ENCODE measurements around the gene PCDHA4.

PCDHA4 gene

GRCh38 chr5:140800816-140801493 is 5.9 kb upstream of the PCDHA4 start, which contains the start of gene PCDHA3:
Gene PCDHA3 (plus strand): TSS chr5:140801057.
- no peak for TF ChIP-seq POLR2AphosphoS5 (IDR thresholded peaks at IDR 0.05; ENCODE audit: low read depth, low read length)
- TF ChIP-seq SIN3A (IDR thresholded peaks at IDR 0.05; ENCODE audit: borderline replicate concordance, insufficient read depth, low read length), result no peak
- no peak for TF ChIP-seq FOXP2 (optimal IDR thresholded peaks at IDR 0.05; ENCODE audit: borderline replicate concordance, extremely low read depth, extremely low read length, insufficient read depth)
- TF ChIP-seq REST (IDR thresholded peaks at IDR 0.05; ENCODE audit: insufficient read depth in 1 of 2, low read depth in 2 of 2, low read length in 2 of 2), result no peak
- TF ChIP-seq TAF1 (IDR thresholded peaks at IDR 0.05; ENCODE audit: borderline replicate concordance, insufficient read depth, low read length), result no peak

DNA sequence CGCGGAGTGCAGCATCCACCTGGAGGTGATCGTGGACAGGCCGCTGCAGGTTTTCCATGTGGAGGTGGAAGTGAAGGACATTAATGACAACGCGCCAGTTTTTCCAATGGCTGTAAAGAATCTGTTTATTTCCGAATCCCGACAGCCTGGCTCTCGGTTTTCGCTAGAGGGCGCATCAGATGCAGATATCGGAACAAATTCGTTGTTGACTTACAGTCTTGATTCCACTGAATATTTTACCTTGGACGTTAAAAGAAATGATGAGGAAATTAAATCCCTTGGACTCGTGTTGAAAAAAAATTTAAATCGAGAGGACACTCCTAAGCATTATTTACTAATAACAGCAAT is 5.4 kb upstream of the PCDHA4 start:
- TF ChIP-seq REST (IDR thresholded peaks at IDR 0.05; ENCODE audit: insufficient read depth in 1 of 2, low read depth in 2 of 2, low read length in 2 of 2), result no peak
- no peak for TF ChIP-seq TAF1 (IDR thresholded peaks at IDR 0.05; ENCODE audit: borderline replicate concordance, insufficient read depth, low read length)
- TF ChIP-seq SIN3A (IDR thresholded peaks at IDR 0.05; ENCODE audit: borderline replicate concordance, insufficient read depth, low read length), result no peak
- TF ChIP-seq FOXP2 (optimal IDR thresholded peaks at IDR 0.05; ENCODE audit: borderline replicate concordance, extremely low read depth, extremely low read length, insufficient read depth), result no peak
- no peak for TF ChIP-seq POLR2AphosphoS5 (IDR thresholded peaks at IDR 0.05; ENCODE audit: low read depth, low read length)

DNA sequence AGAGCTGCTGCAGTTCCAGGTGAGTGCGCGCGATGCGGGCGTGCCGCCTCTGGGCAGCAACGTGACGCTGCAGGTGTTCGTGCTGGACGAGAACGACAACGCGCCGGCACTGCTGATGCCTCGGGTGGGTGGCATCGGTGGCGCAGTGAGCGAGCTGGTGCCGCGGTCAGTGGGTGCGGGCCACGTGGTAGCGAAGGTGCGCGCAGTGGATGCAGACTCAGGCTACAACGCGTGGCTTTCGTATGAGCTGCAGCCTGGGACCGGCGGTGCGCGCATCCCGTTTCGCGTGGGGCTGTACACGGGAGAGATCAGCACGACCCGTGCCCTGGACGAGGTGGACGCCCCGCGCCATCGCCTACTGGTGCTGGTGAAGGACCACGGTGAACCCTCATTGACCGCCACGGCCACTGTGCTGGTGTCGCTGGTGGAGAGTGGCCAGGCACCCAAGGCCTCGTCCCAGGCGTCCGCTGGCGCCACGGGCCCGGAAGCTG is 4.0 kb upstream of the PCDHA4 start:
- TF ChIP-seq FOXP2 (optimal IDR thresholded peaks at IDR 0.05; ENCODE audit: borderline replicate concordance, extremely low read depth, extremely low read length, insufficient read depth), result no peak
- TF ChIP-seq SIN3A (IDR thresholded peaks at IDR 0.05; ENCODE audit: borderline replicate concordance, insufficient read depth, low read length), result no peak
- no peak for TF ChIP-seq POLR2AphosphoS5 (IDR thresholded peaks at IDR 0.05; ENCODE audit: low read depth, low read length)
- TF ChIP-seq TAF1 (IDR thresholded peaks at IDR 0.05; ENCODE audit: borderline replicate concordance, insufficient read depth, low read length), result no peak
- no peak for TF ChIP-seq REST (IDR thresholded peaks at IDR 0.05; ENCODE audit: insufficient read depth in 1 of 2, low read depth in 2 of 2, low read length in 2 of 2)

- no peak for TF ChIP-seq TAF1 (IDR thresholded peaks at IDR 0.05; ENCODE audit: borderline replicate concordance, insufficient read depth, low read length)
- no peak for TF ChIP-seq REST (IDR thresholded peaks at IDR 0.05; ENCODE audit: insufficient read depth in 1 of 2, low read depth in 2 of 2, low read length in 2 of 2)
- no peak for TF ChIP-seq SIN3A (IDR thresholded peaks at IDR 0.05; ENCODE audit: borderline replicate concordance, insufficient read depth, low read length)
- no peak for TF ChIP-seq FOXP2 (optimal IDR thresholded peaks at IDR 0.05; ENCODE audit: borderline replicate concordance, extremely low read depth, extremely low read length, insufficient read depth)
- TF ChIP-seq POLR2AphosphoS5 (IDR thresholded peaks at IDR 0.05; ENCODE audit: low read depth, low read length), result no peak
Measured at GRCh38 chr5:140808889-140809291, 2.0 kb downstream of the PCDHA4 start.

Data from PFSK-1 (cell line).